ENCODE data around the gene DEK. TPM values are rescaled to one million over a fixed set of nuclear protein-coding genes. Genes with fewer than 3 reads are reported as not detected.

The DEK gene
- total and polyA plus RNA-seq, 2 of the 13 experiments (the other 11 are each of a cell fraction or from before 2014, with no cell fraction given) = 53.2 to 276 TPM

- no peak for FAIRE-seq
- DNase-seq (ENCODE audit: low spot score) = no peak
- intact Hi-C loops (cut with micrococcal nuclease; ENCODE audit: unreplicated experiment) (no loop called here), in situ Hi-C loops (cut with HindIII; ENCODE audit: extremely low pct_ligation_motif_present, low pct_unique_long_range_greater_than_20kb) (no loop called here)
- TF ChIP-seq KAT7 (CRISPR knock-in tag; IDR thresholded peaks at IDR 0.05; ENCODE audit: borderline replicate concordance) (no peak), THAP8 (CRISPR knock-in tag; IDR thresholded peaks at IDR 0.05; ENCODE audit: borderline replicate concordance) (no peak), CENPX (CRISPR knock-in tag; IDR thresholded peaks at IDR 0.05) (no peak), FOSL1 (CRISPR knock-in tag; IDR thresholded peaks at IDR 0.05; ENCODE audit: borderline replicate concordance) (no peak), SATB2 (CRISPR knock-in tag; IDR thresholded peaks at IDR 0.05) (no peak), DNMT3B (CRISPR knock-in tag; conservative IDR thresholded peaks at IDR 0.05) (no peak), ZNF546 (CRISPR knock-in tag; conservative IDR thresholded peaks at IDR 0.05) (no peak), ZNF850 (CRISPR knock-in tag; conservative IDR thresholded peaks at IDR 0.05) (no peak), TOE1 (CRISPR knock-in tag; IDR thresholded peaks at IDR 0.05) (no peak), ZNF276 (CRISPR knock-in tag; IDR thresholded peaks at IDR 0.05; ENCODE audit: low read depth) (no peak), TEAD3 (CRISPR knock-in tag; optimal IDR thresholded peaks at IDR 0.05; ENCODE audit: borderline replicate concordance) (no peak), NFE2L2 (IDR thresholded peaks at IDR 0.05; ENCODE audit: low read length) (no peak), ZNF333 (CRISPR knock-in tag; IDR thresholded peaks at IDR 0.05; ENCODE audit: borderline replicate concordance) (no peak), ZNF775 (CRISPR knock-in tag; IDR thresholded peaks at IDR 0.05; ENCODE audit: borderline replicate concordance) (no peak), NAIF1 (CRISPR knock-in tag; IDR thresholded peaks at IDR 0.05; ENCODE audit: borderline replicate concordance) (no peak)
- TF ChIP-seq, protein P1, sequence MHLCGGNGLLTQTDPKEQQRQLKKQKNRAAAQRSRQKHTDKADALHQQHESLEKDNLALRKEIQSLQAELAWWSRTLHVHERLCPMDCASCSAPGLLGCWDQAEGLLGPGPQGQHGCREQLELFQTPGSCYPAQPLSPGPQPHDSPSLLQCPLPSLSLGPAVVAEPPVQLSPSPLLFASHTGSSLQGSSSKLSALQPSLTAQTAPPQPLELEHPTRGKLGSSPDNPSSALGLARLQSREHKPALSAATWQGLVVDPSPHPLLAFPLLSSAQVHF (CRISPR knock-in tag; IDR thresholded peaks at IDR 0.05) = no peak
- TF ChIP-seq, protein P2, sequence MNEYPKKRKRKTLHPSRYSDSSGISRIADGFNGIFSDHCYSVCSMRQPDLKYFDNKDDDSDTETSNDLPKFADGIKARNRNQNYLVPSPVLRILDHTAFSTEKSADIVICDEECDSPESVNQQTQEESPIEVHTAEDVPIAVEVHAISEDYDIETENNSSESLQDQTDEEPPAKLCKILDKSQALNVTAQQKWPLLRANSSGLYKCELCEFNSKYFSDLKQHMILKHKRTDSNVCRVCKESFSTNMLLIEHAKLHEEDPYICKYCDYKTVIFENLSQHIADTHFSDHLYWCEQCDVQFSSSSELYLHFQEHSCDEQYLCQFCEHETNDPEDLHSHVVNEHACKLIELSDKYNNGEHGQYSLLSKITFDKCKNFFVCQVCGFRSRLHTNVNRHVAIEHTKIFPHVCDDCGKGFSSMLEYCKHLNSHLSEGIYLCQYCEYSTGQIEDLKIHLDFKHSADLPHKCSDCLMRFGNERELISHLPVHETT (CRISPR knock-in tag; conservative IDR thresholded peaks at IDR 0.05) = no peak
- no peaks in the 10 kb centered on the region for H3K27me3 ChIP-seq (ENCODE audit: control insufficient read depth in 1 of 2, insufficient read depth in 2 of 2, low read length in 2 of 2)
- H4K20me1 ChIP-seq (ENCODE audit: insufficient read depth, low read length) = no peaks in the 10 kb centered on the region
- no TSS peak for BruUV-seq (replicated peaks)
- ChIA-PET POLR2A (no interaction called here), CTCF (ENCODE audit: low intra/inter-chr PET ratio, low total read pairs) (no interaction called here)
- peaks cover 0 to 4% of the 10 kb centered on the region in 2 experiments; a peak in 2 of 5 replicates for H3K36me3 ChIP-seq (replicated peaks in 1 of 2; ENCODE audit: control insufficient read depth in 1 of 2, insufficient read depth in 2 of 2, low read length in 2 of 2)
- no peaks in the 10 kb centered on the region for H3K9me3 ChIP-seq (ENCODE audit: low read length)
- ATAC-seq = no peak
- H3K4me1 ChIP-seq (ENCODE audit: insufficient read depth, low read length) = peaks cover 17% of the 10 kb centered on the region
- no peak overlapping the region for H3K4me2 ChIP-seq (ENCODE audit: low read depth, low read length)
- no peak overlapping the region for H3K9ac ChIP-seq (ENCODE audit: insufficient read depth, low read depth, low read length)
- no peaks in the 10 kb centered on the region for H3K79me2 ChIP-seq (ENCODE audit: insufficient read depth, low read length)
- WGBS (ENCODE audit: low lambda C conversion rate) = 90% methylated on average over 4 of the region's 4 CpGs
- no peak overlapping the region for H3K27ac ChIP-seq (ENCODE audit: extremely low read length, insufficient read depth, low read length)
- H2AFZ ChIP-seq (ENCODE audit: low read length) = no peak overlapping the region
- no peak overlapping the region for H3K4me3 ChIP-seq (replicated peaks in 1 of 3; ENCODE audit: insufficient read depth in 1 of 3, low read depth in 2 of 3, low read length in 3 of 3)
Measured at GRCh38 chr6:18214003-18214402, 50.3 kb downstream of the DEK start.
